CD4-positive, alpha-beta T cell (primary cell): ENCODE results near the gene IFIH1. TPM values are rescaled to one million over a fixed set of nuclear protein-coding genes. Genes with fewer than 3 reads are reported as not detected.

Source experiments
- ATAC-seq: fragments of 200-7000 bp; cut with Tn5 transposase; one replicate; pipeline ENCODE4 v1.10.0; 2022; ENCODE audit warnings: mild to moderate bottlenecking; ENCODE audit not compliant: poor library complexity
- CTCF ChIA-PET: fragments of 350-600 bp; sonication (Branson Sonifier 250); formaldehyde crosslinking; loops from one replicate; lab custom pipeline; 2021; ENCODE audit warnings: antibody characterized with exemption, inconsistent platforms; lab: Charles Lee
- POLR2A ChIA-PET: fragments of 350-600 bp; sonication (Branson Sonifier 250); formaldehyde crosslinking; loops from one replicate; lab custom pipeline; 2021; ENCODE audit warnings: antibody characterized with exemption, inconsistent platforms; lab: Charles Lee
- DNase-seq, 14 experiments: peaks; one replicate each; pipeline ENCODE4 v3.0.0-alpha.2; 2013 to 2020; ENCODE audit warnings: mixed read lengths in 2 of 14
- H3K27ac ChIP-seq, 2 donors: one replicate each; pipeline versions ENCODE4 v1.5.1 to v1.7.0; 2013; ENCODE audit warnings: low read length in 2 of 2, low read depth in 1 of 2, mild to moderate bottlenecking in 1 of 2
- H3K27me3 ChIP-seq, 2 experiments: 1 replicate in 1 of 2; 2 replicates in 1 of 2; pipeline versions ENCODE4 v1.6.1 to v1.7.0; 2013; ENCODE audit warnings: low read length in 2 of 2, control low read depth in 1 of 2, mild to moderate bottlenecking in 1 of 2, moderate library complexity in 1 of 2; ENCODE audit not compliant: insufficient read depth in 2 of 2, control insufficient read depth in 1 of 2
- H3K36me3 ChIP-seq: one replicate; pipeline ENCODE4 v1.6.1; 2013; ENCODE audit warnings: low read length, control low read depth; ENCODE audit not compliant: insufficient read depth
- H3K4me1 ChIP-seq: one replicate; pipeline ENCODE4 v1.6.1; 2013; ENCODE audit warnings: low read length, control low read depth; ENCODE audit not compliant: insufficient read depth
- H3K4me3 ChIP-seq: one replicate; pipeline ENCODE4 v1.5.1; 2013; ENCODE audit warnings: mild to moderate bottlenecking, low read length, moderate library complexity
- H3K9me3 ChIP-seq, 2 experiments: 1 replicate in 1 of 2; 2 replicates in 1 of 2; pipeline versions ENCODE4 v1.6.1 to v1.7.0; 2013; ENCODE audit warnings: low read length in 2 of 2, mild to moderate bottlenecking in 2 of 2, control low read depth in 1 of 2, moderate library complexity in 1 of 2; ENCODE audit not compliant: control insufficient read depth in 1 of 2, insufficient read depth in 1 of 2
- H3K27ac Mint-ChIP-seq: one replicate; pipeline ENCODE4 v1.8.0; 2020; ENCODE audit warnings: mixed read lengths
- H3K27me3 Mint-ChIP-seq: one replicate; pipeline ENCODE4 v1.8.0; 2021; ENCODE audit warnings: mixed read lengths
- H3K36me3 Mint-ChIP-seq: one replicate; pipeline ENCODE4 v1.8.0; 2021; ENCODE audit warnings: low read depth, mixed read lengths
- H3K4me1 Mint-ChIP-seq: one replicate; pipeline ENCODE4 v1.8.0; 2021; ENCODE audit warnings: low read depth, mixed read lengths
- H3K4me3 Mint-ChIP-seq: one replicate; pipeline ENCODE4 v1.8.0; 2020; ENCODE audit warnings: mild to moderate bottlenecking, mixed read lengths
- H3K9me3 Mint-ChIP-seq: one replicate; pipeline ENCODE4 v1.8.0; 2020; ENCODE audit warnings: mixed read lengths
- intact Hi-C, 2 experiments: fragments of 100-400 bp; cut with DNase I in 1 of 2; cut with micrococcal nuclease in 1 of 2; formaldehyde crosslinking; loops; one replicate each; pipeline versions ENCODE4 v1.15.1 to v1.9.0; 2023 to 2025; cut with DNase I, micrococcal nuclease
- total RNA-seq, 174 experiments: library from RNA in 2 of 174; stranded (reverse) in 2 of 174; gene quantifications; one replicate each; pipeline ENCODE4 v1.2.3 and lab custom pipeline; 2021 to 2026
- TF ChIP-seq, protein P1 (sequence below): fragments of 200-600 bp; IDR thresholded peaks from one replicate; pipeline ENCODE4 v1.8.0; 2022; ENCODE audit warnings: antibody characterized with exemption, mild to moderate bottlenecking

Gene IFIH1
- total RNA-seq, 2 experiments from 2014 or later = 31.1 to 32.1 TPM

DNA sequence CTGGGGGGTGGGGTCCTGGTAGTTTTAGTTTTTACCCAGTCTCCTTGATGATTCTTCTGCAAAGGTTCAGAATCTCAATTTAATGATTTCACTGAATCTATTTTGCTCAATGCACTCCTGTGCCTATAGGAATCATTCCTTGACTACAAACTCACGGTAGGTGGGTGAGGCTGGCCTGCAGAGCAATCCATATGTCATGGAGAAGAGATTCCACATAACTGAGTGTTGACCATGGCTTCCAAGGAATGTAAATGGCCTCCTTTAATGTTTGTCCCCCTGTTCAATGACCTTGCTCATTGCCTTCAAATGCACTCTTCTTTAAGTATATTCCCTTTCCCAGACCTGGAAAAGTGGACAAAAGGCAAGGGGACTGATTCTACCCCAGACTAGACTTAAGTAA lies 87.7 kb downstream of the IFIH1 start:
- ChIA-PET POLR2A (no interaction called here), CTCF (no interaction called here)
- ATAC-seq = no peak
- H3K9me3 ChIP-seq = peaks cover 0 to 10% of the 10 kb centered on the region in 2 experiments
- H3K27me3 ChIP-seq = peaks cover 2 to 5% of the 10 kb centered on the region in 2 experiments
- Mint-ChIP-seq H3K4me3 (no peak overlapping the region), H3K27ac (no peak overlapping the region), H3K9me3 (no peaks in the 10 kb centered on the region), H3K4me1 (no peaks in the 10 kb centered on the region), H3K27me3 (peaks cover 22% of the 10 kb centered on the region), H3K36me3 (no peaks in the 10 kb centered on the region)
- TF ChIP-seq, protein P1, sequence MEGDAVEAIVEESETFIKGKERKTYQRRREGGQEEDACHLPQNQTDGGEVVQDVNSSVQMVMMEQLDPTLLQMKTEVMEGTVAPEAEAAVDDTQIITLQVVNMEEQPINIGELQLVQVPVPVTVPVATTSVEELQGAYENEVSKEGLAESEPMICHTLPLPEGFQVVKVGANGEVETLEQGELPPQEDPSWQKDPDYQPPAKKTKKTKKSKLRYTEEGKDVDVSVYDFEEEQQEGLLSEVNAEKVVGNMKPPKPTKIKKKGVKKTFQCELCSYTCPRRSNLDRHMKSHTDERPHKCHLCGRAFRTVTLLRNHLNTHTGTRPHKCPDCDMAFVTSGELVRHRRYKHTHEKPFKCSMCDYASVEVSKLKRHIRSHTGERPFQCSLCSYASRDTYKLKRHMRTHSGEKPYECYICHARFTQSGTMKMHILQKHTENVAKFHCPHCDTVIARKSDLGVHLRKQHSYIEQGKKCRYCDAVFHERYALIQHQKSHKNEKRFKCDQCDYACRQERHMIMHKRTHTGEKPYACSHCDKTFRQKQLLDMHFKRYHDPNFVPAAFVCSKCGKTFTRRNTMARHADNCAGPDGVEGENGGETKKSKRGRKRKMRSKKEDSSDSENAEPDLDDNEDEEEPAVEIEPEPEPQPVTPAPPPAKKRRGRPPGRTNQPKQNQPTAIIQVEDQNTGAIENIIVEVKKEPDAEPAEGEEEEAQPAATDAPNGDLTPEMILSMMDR = no peak
- H3K27ac ChIP-seq = no peak overlapping the region
- intact Hi-C loops = no loop called here
- H3K4me1 ChIP-seq = no peaks in the 10 kb centered on the region
- DNase-seq = no peak
- no peak overlapping the region for H3K4me3 ChIP-seq
- no peaks in the 10 kb centered on the region for H3K36me3 ChIP-seq

GRCh38 chr2:162226836-162227235 lies 91.6 kb downstream of the IFIH1 start:
- Mint-ChIP-seq H3K27ac (no peak overlapping the region), H3K36me3 (no peaks in the 10 kb centered on the region), H3K9me3 (no peaks in the 10 kb centered on the region), H3K27me3 (peaks cover 15% of the 10 kb centered on the region), H3K4me1 (no peaks in the 10 kb centered on the region), H3K4me3 (no peak overlapping the region)
- intact Hi-C loops = no loop called here
- TF ChIP-seq, protein P1 = no peak
- H3K4me3 ChIP-seq = no peak overlapping the region
- no peak overlapping the region for H3K27ac ChIP-seq
- peaks cover 0 to 5% of the 10 kb centered on the region in 2 experiments for H3K27me3 ChIP-seq
- ATAC-seq (no peak), DNase-seq (no peak)
- H3K36me3 ChIP-seq = no peaks in the 10 kb centered on the region
- no peaks in the 10 kb centered on the region for H3K4me1 ChIP-seq
- no peaks in the 10 kb centered on the region for H3K9me3 ChIP-seq
- CTCF ChIA-PET = no interaction called here
- POLR2A ChIA-PET = no interaction called here

- Histone ChIP-seq H3K27ac (no peak overlapping the region), H3K27me3 (peaks cover 2 to 9% of the 10 kb centered on the region in 2 experiments), H3K4me1 (no peaks in the 10 kb centered on the region), H3K4me3 (no peak overlapping the region), H3K36me3 (no peaks in the 10 kb centered on the region), H3K9me3 (no peaks in the 10 kb centered on the region)
- H3K36me3 Mint-ChIP-seq = no peaks in the 10 kb centered on the region
- POLR2A ChIA-PET = interaction anchor here (1.2 kb wide), 1 partner anchor 9 kb away, joined by 3 read pairs; no protein-coding TSS in a partner anchor
- H3K9me3 Mint-ChIP-seq = no peaks in the 10 kb centered on the region
- TF ChIP-seq, protein P1 = peak; percentile 81
- CTCF ChIA-PET = interaction anchor here (0.7 to 1.4 kb wide), 5 partner anchors 9 to 80 kb away, joined by 3 to 5 read pairs (median 3); no protein-coding TSS in a partner anchor
- peak; percentile 7 to 67 (median 38) for DNase-seq
- ATAC-seq = peak; percentile 66
- no peaks in the 10 kb centered on the region for H3K4me1 Mint-ChIP-seq
- intact Hi-C loops = loop anchor here (1.0 to 2.0 kb wide), 2 partner anchors 77 to 80 kb away; no protein-coding TSS in a partner anchor
- H3K4me3 Mint-ChIP-seq = no peak overlapping the region
- peaks cover 30% of the 10 kb centered on the region for H3K27me3 Mint-ChIP-seq
- no peak overlapping the region for H3K27ac Mint-ChIP-seq
These were observed 97.4 kb downstream of the IFIH1 start for GRCh38 chr2:162221064-162221463.
